Measurements from ENCODE around the gene TTC28. TPM values are rescaled to one million over a fixed set of nuclear protein-coding genes. Genes with fewer than 3 reads are reported as not detected.

Gene TTC28
- total and polyA plus RNA-seq, 10 of the 15 experiments (the other 5 are each of a cell fraction or from before 2014, with no cell fraction given): 0.15 to 8.4 (median 1.4) TPM

DNA sequence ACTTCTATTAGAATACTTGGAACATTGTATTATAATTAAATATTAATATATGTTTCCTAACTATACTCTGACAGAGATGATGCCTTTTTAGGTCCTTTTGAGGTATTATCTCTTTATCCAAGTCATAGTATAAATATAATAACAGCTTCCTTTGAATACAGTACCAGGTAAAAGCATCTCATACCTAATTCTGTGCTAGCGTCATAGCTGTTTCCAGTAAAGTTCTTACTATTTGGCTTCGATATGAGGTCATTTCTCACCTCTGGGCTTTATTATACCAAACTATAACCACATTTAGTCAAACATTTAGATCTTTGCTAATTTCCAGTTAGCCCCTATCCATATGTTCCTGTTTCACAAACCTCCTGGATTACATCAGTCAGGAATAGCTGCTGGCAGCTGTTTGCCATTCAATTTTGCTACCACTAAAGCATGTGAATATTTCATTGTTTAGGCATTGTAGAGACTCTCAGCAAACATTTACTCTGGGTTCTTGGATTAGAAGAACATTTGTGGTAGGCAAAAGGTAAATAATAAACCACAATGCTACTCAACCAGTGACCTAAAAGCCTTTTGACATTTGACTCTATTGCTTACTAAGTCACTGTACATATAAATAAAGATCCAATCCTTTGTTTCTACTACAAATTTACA, 255.1 kb downstream of the TTC28 start (continued):
- TF ChIP-seq EGR1 (IDR thresholded peaks at IDR 0.05; ENCODE audit: borderline replicate concordance in 1 of 2, low read depth in 2 of 2, low read length in 2 of 2): no peak
- no peak for TF ChIP-seq RFX5 (IDR thresholded peaks at IDR 0.05; ENCODE audit: low read depth, low read length)
- TF ChIP-seq, protein P1, sequence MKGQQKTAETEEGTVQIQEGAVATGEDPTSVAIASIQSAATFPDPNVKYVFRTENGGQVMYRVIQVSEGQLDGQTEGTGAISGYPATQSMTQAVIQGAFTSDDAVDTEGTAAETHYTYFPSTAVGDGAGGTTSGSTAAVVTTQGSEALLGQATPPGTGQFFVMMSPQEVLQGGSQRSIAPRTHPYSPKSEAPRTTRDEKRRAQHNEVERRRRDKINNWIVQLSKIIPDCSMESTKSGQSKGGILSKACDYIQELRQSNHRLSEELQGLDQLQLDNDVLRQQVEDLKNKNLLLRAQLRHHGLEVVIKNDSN (IDR thresholded peaks at IDR 0.05; ENCODE audit: borderline replicate concordance, extremely low read length, insufficient read depth, low read depth, low read length): no peak
- TF ChIP-seq, protein P2, sequence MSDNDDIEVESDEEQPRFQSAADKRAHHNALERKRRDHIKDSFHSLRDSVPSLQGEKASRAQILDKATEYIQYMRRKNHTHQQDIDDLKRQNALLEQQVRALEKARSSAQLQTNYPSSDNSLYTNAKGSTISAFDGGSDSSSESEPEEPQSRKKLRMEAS (IDR thresholded peaks at IDR 0.05; ENCODE audit: low read depth, low read length): no peak
- no peak for TF ChIP-seq ZNF622 (IDR thresholded peaks at IDR 0.05)
- TF ChIP-seq POLR2A (IDR thresholded peaks at IDR 0.05; ENCODE audit: low read depth, low read length): no peak
- no peak for TF ChIP-seq TAF1 (IDR thresholded peaks at IDR 0.05; ENCODE audit: borderline replicate concordance, low read depth, low read length)

DNA sequence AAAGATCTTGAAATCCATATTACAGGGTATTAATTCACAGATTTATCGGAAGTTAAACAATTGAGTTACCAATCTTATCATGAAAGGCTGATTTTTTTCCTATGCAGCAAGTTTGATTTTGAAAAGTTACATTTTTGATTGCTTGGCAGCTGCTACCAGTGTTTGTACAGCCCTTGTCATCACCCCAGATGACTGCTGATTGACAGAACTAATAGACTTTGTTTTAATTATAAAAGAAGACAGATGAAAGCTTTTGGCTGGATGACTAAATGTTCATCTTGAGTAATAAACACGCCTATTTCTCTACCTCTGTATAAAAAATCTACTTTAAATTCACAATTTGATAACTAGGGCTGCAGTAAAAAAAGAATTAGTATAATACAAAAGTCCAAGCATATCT, 259.7 kb downstream of the TTC28 start:
- no peaks in the 10 kb centered on the region for H3K9me3 ChIP-seq (replicated peaks; ENCODE audit: control insufficient read depth, insufficient read depth, low read length)
- no peak overlapping the region for H3K9ac ChIP-seq (ENCODE audit: control insufficient read depth, insufficient read depth, low read length)
- H3K27me3 ChIP-seq (replicated peaks in 1 of 2; ENCODE audit: control insufficient read depth in 2 of 2, insufficient read depth in 2 of 2, low read length in 1 of 2): no peaks in the 10 kb centered on the region; a peak in 1 of 4 replicates
- no peak overlapping the region for H2AFZ ChIP-seq (ENCODE audit: control insufficient read depth, low read depth, low read length)
- SMC1A ChIA-PET (ENCODE audit: uncharacterized antibody, unreplicated experiment): interaction anchor here (0.7 kb wide), 3 partner anchors 11 to 1199 kb away, joined by 3 to 4 read pairs (median 3); no protein-coding TSS in a partner anchor
- H3K4me3 ChIP-seq: no peak overlapping the region
- H3K36me3 ChIP-seq (ENCODE audit: control insufficient read depth in 2 of 2, insufficient read depth in 2 of 2, low read length in 1 of 2): no peaks in the 10 kb centered on the region
- no peak overlapping the region for H3K27ac ChIP-seq (ENCODE audit: control insufficient read depth, insufficient read depth)
- intact Hi-C loops (cut with micrococcal nuclease; ENCODE audit: unreplicated experiment): no loop called here
- WGBS (ENCODE audit: insufficient coverage, insufficient replicate concordance, low lambda C conversion rate, missing lambda C conversion rate): 17% methylated on average over 2 of the region's 2 CpGs
- no peaks in the 10 kb centered on the region for H3K79me2 ChIP-seq (ENCODE audit: control insufficient read depth, insufficient read depth, low read length)
- H4K20me1 ChIP-seq (ENCODE audit: control insufficient read depth, insufficient read depth): no peaks in the 10 kb centered on the region
- FAIRE-seq (no peak), ATAC-seq (no peak), DNase-seq (ENCODE audit: low read depth, low spot score) (no peak)
- RAD21 ChIA-PET (ENCODE audit: unreplicated experiment): no interaction called here
- BruUV-seq (replicated peaks): no TSS peak
- H3K4me1 ChIP-seq (ENCODE audit: control insufficient read depth, insufficient read depth, low read length): no peaks in the 10 kb centered on the region
- no peak overlapping the region for H3K4me2 ChIP-seq (ENCODE audit: control insufficient read depth, insufficient read depth)
- POLR2A ChIA-PET: no interaction called here
- in situ Hi-C loops (cut with MboI): no loop called here
- CTCF ChIA-PET: no interaction called here
- no peak for TF ChIP-seq TCF3 (IDR thresholded peaks at IDR 0.05; ENCODE audit: borderline replicate concordance, insufficient read depth, low read depth, low read length)
- TF ChIP-seq, protein P3, sequence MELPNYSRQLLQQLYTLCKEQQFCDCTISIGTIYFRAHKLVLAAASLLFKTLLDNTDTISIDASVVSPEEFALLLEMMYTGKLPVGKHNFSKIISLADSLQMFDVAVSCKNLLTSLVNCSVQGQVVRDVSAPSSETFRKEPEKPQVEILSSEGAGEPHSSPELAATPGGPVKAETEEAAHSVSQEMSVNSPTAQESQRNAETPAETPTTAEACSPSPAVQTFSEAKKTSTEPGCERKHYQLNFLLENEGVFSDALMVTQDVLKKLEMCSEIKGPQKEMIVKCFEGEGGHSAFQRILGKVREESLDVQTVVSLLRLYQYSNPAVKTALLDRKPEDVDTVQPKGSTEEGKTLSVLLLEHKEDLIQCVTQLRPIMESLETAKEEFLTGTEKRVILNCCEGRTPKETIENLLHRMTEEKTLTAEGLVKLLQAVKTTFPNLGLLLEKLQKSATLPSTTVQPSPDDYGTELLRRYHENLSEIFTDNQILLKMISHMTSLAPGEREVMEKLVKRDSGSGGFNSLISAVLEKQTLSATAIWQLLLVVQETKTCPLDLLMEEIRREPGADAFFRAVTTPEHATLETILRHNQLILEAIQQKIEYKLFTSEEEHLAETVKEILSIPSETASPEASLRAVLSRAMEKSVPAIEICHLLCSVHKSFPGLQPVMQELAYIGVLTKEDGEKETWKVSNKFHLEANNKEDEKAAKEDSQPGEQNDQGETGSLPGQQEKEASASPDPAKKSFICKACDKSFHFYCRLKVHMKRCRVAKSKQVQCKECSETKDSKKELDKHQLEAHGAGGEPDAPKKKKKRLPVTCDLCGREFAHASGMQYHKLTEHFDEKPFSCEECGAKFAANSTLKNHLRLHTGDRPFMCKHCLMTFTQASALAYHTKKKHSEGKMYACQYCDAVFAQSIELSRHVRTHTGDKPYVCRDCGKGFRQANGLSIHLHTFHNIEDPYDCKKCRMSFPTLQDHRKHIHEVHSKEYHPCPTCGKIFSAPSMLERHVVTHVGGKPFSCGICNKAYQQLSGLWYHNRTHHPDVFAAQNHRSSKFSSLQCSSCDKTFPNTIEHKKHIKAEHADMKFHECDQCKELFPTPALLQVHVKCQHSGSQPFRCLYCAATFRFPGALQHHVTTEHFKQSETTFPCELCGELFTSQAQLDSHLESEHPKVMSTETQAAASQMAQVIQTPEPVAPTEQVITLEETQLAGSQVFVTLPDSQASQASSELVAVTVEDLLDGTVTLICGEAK (IDR thresholded peaks at IDR 0.05; ENCODE audit: borderline replicate concordance): no peak
- TF ChIP-seq, protein P4, sequence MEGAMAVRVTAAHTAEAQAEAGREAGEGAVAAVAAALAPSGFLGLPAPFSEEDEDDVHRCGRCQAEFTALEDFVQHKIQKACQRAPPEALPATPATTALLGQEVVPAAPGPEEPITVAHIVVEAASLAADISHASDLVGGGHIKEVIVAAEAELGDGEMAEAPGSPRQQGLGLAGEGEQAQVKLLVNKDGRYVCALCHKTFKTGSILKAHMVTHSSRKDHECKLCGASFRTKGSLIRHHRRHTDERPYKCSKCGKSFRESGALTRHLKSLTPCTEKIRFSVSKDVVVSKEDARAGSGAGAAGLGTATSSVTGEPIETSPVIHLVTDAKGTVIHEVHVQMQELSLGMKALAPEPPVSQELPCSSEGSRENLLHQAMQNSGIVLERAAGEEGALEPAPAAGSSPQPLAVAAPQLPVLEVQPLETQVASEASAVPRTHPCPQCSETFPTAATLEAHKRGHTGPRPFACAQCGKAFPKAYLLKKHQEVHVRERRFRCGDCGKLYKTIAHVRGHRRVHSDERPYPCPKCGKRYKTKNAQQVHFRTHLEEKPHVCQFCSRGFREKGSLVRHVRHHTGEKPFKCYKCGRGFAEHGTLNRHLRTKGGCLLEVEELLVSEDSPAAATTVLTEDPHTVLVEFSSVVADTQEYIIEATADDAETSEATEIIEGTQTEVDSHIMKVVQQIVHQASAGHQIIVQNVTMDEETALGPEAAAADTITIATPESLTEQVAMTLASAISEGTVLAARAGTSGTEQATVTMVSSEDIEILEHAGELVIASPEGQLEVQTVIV (IDR thresholded peaks at IDR 0.05; ENCODE audit: borderline replicate concordance, partially characterized antibody): no peak
- no peak for TF ChIP-seq SPI1 (IDR thresholded peaks at IDR 0.05; ENCODE audit: borderline replicate concordance, insufficient read depth, low read depth, low read length)
- no peak for TF ChIP-seq POLR2AphosphoS2 (IDR thresholded peaks at IDR 0.05; ENCODE audit: low read depth, low read length)
- TF ChIP-seq, protein P5, sequence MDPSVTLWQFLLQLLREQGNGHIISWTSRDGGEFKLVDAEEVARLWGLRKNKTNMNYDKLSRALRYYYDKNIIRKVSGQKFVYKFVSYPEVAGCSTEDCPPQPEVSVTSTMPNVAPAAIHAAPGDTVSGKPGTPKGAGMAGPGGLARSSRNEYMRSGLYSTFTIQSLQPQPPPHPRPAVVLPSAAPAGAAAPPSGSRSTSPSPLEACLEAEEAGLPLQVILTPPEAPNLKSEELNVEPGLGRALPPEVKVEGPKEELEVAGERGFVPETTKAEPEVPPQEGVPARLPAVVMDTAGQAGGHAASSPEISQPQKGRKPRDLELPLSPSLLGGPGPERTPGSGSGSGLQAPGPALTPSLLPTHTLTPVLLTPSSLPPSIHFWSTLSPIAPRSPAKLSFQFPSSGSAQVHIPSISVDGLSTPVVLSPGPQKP (IDR thresholded peaks at IDR 0.05; ENCODE audit: low read depth, low read length): no peak

Data from GM12878 (cell line).